ENCODE measurements around the gene SWAP70. TPM values are rescaled to one million over a fixed set of nuclear protein-coding genes. Genes with fewer than 3 reads are reported as not detected.

Gene SWAP70
- total RNA-seq, 2 donors from 2014 or later = 18.8 to 22.1 TPM

DNA sequence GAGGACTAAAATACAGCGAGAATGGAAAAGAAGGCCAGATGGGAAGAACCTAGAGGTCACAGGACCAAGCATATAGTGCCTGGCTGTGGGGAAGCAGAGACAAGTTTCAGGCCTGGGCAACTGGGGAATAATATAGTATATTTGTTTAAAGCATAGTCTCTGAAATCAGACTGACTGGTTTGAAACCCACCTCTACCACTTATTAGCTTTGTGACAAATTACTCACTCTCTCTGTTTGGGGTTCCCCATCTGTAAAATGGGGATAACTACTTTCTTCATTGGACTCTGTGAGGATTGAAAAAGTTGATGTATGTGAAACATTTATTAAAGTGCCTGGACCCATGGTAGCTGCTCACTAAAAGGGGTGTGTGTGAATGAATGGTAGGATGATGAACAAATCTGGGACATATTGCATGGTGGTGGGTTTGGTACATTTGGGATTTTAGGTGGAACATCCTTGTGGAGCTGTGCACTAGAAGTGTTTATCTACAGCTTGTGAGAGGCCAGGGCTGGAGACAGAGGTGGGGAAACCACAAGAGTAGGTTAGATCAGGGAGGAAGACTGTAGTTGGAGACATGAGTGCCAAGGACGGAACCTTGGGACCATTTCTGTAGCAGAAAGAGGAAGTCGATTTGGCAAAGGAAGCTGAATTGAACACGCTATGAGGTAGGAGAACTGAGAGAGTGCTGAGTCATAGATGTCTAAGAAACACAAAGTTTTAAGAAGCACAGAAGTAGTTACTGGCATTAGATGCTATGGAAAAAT lies 52.6 kb downstream of the SWAP70 start:
- no peak for TF ChIP-seq POLR2A (IDR thresholded peaks at IDR 0.05)
- TF ChIP-seq, protein P1, sequence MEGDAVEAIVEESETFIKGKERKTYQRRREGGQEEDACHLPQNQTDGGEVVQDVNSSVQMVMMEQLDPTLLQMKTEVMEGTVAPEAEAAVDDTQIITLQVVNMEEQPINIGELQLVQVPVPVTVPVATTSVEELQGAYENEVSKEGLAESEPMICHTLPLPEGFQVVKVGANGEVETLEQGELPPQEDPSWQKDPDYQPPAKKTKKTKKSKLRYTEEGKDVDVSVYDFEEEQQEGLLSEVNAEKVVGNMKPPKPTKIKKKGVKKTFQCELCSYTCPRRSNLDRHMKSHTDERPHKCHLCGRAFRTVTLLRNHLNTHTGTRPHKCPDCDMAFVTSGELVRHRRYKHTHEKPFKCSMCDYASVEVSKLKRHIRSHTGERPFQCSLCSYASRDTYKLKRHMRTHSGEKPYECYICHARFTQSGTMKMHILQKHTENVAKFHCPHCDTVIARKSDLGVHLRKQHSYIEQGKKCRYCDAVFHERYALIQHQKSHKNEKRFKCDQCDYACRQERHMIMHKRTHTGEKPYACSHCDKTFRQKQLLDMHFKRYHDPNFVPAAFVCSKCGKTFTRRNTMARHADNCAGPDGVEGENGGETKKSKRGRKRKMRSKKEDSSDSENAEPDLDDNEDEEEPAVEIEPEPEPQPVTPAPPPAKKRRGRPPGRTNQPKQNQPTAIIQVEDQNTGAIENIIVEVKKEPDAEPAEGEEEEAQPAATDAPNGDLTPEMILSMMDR (IDR thresholded peaks at IDR 0.05) = no peak
- DNase-seq = peak in 1 of 4 donors; percentile 39
- peak; percentile 52 for ATAC-seq
- Histone ChIP-seq H3K4me1 (peaks cover 28% of the 10 kb centered on the region), H3K4me3 (no peak overlapping the region), H3K27me3 (no peaks in the 10 kb centered on the region), H3K27ac (peak overlapping the region in 2 of 4 donors; percentile 27 to 34), H3K9me3 (no peaks in the 10 kb centered on the region), H3K36me3 (replicated peaks in 1 of 2; ENCODE audit: insufficient read depth in 1 of 2, low read depth in 2 of 2) (peaks cover 0 to 1% of the 10 kb centered on the region in 2 donors)
- intact Hi-C loops (cut with DNase I) = no loop called here
- WGBS, 2 donors = 74 to 78% methylated on average over 4 of the region's 4 CpGs

DNA sequence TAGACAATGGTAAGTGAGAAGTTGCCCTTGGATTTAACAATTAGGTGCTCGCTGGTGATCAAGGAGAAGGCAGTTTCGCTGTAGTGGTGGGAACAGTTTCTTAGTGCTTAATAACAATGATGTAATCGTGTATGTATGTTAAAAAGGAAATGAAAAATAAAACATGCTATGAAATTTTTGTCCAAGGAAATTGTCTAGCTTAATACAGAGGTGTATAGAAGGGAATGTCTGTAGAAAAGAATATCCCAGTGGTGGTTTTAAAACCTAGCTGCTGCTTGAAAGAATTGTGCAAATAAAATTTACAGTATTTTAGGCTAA lies 53.1 kb downstream of the SWAP70 start:
- no peak for ATAC-seq
- 56 to 82% methylated on average over 3 of the region's 3 CpGs for WGBS, 2 donors
- H3K27ac ChIP-seq = peak overlapping the region in 2 of 4 donors; percentile 27 to 34
- peaks cover 0 to 1% of the 10 kb centered on the region in 2 donors for H3K36me3 ChIP-seq (replicated peaks in 1 of 2; ENCODE audit: insufficient read depth in 1 of 2, low read depth in 2 of 2)
- no peaks in the 10 kb centered on the region for H3K27me3 ChIP-seq
- intact Hi-C loops (cut with DNase I) = no loop called here
- DNase-seq = no peak
- no peaks in the 10 kb centered on the region for H3K9me3 ChIP-seq
- TF ChIP-seq, protein P1 (IDR thresholded peaks at IDR 0.05) = no peak
- peaks cover 27% of the 10 kb centered on the region for H3K4me1 ChIP-seq
- no peak overlapping the region for H3K4me3 ChIP-seq

DNA sequence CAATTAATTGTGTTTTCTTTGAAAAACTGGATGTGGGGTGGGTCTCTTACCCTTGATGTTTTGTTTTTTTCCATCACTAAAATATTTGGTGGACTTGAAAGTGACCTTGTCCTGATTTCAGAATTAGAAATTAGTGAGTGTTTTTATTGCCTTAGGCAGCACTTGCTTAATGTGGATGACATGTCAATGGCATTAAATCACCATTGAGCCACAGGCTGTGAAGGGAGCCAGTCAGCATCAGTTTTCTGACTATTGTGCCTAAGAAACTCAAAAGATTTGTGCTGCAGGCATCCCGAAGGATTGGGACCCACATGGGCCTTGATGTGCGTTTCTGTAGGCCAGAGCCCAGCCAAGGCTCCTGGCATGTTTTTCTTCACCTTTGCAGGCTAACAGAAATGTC lies 53.8 kb downstream of the SWAP70 start:
- H3K4me3 ChIP-seq = no peak overlapping the region
- peaks cover 0 to 1% of the 10 kb centered on the region in 2 donors for H3K36me3 ChIP-seq (replicated peaks in 1 of 2; ENCODE audit: insufficient read depth in 1 of 2, low read depth in 2 of 2)
- ATAC-seq = no peak
- no peaks in the 10 kb centered on the region for H3K27me3 ChIP-seq
- 82 to 89% methylated on average over 2 of the region's 2 CpGs for WGBS, 2 donors
- no peak for TF ChIP-seq POLR2A (IDR thresholded peaks at IDR 0.05)
- TF ChIP-seq, protein P1 (IDR thresholded peaks at IDR 0.05) = no peak
- intact Hi-C loops (cut with DNase I) = no loop called here
- peak overlapping the region in 2 of 4 donors; percentile 14 to 27 for H3K27ac ChIP-seq
- DNase-seq = no peak
- no peaks in the 10 kb centered on the region for H3K9me3 ChIP-seq
- H3K4me1 ChIP-seq = peaks cover 27% of the 10 kb centered on the region

DNA sequence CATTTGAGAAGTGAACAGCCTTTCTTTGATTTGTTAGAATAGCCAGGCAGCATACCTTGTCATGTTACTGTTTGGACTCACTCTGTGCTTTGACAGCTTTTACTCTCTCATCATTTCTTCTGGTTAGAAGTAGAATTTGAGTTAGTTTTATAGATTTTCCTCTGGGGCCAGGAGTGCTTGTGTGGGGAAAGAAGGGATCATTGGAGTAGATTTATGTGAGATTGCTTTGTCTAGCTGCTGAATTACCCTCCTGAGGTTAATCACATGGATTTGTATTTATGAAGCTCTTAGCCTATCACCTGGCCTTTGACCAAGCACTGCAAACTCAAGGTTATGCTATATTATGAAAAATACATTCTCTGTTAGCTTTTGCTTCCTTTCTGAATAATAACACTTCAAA lies 54.3 kb downstream of the SWAP70 start:
- TF ChIP-seq, protein P1 (IDR thresholded peaks at IDR 0.05) = no peak
- TF ChIP-seq POLR2A (IDR thresholded peaks at IDR 0.05) = no peak
- Histone ChIP-seq H3K4me3 (no peak overlapping the region), H3K9me3 (no peaks in the 10 kb centered on the region), H3K27ac (peak overlapping the region in 2 of 4 donors; percentile 14 to 27), H3K4me1 (peaks cover 27% of the 10 kb centered on the region), H3K27me3 (no peaks in the 10 kb centered on the region), H3K36me3 (replicated peaks in 1 of 2; ENCODE audit: insufficient read depth in 1 of 2, low read depth in 2 of 2) (peaks cover 0 to 1% of the 10 kb centered on the region in 2 donors)
- no peak for DNase-seq
- no peak for ATAC-seq
- intact Hi-C loops (cut with DNase I) = no loop called here
